GM11168 (cell line): ENCODE measurements around the gene GALP.
"Not testable (repeated sequence)": the region's sequence is repeated elsewhere in the genome, so short reads cannot be mapped to it uniquely, and the experiment has no call there.

ENCODE experiments used
- in situ Hi-C: fragments of 300-500 bp; cut with MboI; formaldehyde crosslinking; loops from one replicate; pipeline ENCODE4 v1.12.0; 2022; ENCODE audit warnings: low sequenced_read_pairs; ENCODE audit not compliant: unreplicated experiment

GALP gene

GRCh38 chr19:56177564-56178243 lies 1.9 kb downstream of the GALP start:
- in situ Hi-C loops, result no loop called here

DNA sequence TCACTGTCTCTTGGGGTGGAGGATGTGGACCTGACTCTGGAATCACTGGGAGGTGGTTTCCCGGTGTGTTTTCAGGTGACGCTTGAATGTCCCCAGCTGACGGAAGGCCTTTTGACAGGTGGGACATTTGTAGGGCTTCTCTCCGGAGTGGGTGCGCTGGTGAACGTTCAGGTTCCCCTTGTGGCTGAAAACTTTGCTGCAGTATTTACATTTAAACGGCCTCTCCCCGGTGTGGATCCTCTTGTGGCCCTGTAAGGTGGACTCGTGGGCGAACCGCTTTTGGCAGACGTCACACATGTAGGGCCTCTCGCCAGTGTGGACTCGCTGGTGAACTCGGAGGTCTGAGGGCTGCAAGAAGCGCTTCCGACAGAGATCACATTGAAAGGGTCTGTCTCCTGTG lies 14.0 kb downstream of the GALP start:
- in situ Hi-C loops, result no loop called here

GRCh38 chr19:56191115-56191514 lies 15.3 kb downstream of the GALP start:
- in situ Hi-C loops, result no loop called here

DNA sequence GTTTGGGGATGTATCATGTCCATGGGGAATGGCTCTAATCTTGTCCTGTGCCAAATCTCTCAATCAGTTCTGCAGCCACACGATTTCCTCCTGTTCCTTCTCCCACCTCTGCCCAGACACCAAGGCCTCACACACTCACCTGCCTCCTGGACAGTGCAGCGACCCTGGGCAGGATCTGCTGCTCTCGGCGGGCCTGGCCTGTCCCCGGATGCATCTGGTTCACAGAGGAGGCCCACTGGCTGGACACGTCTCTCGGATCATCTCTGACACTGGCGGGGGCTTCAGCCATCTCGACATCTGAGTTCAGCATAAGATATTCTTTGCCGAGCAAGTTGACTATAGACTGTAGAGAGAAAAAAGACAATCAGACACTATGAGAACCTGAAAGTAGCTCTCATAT lies 15.9 kb downstream of the GALP start:
- in situ Hi-C loops, result no loop called here

DNA sequence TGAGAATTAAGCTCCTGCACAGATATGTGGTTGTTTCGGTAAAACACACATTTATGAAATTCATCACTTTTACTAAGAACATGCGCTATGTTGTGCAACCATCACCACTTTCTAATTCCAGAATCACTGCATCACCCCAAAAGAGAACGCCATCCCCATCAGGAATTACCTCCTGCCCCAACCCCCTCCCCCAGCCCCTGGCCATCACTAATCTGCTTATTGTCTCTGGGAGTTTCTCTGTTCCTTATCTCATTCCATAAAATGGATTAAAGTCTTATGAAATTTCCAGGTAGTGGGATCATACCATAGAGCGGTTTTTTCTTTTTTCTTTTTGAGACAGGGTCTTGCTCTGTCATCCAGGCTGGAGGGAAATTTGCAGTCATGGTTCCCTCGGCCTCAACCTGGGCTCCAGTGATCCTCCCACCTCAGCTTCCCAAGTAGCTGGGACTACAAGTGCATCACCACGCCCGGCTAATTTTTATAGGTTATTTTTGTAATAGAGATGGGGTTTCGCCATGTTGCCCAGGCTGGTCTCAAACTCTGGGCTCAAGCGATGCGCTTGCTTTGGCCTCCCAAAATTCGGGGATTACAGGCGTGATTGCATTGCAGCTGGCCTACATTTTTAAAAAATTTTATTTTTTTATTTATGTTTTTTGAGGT lies 18.3 kb downstream of the GALP start:
- in situ Hi-C loops, result no loop called here

DNA sequence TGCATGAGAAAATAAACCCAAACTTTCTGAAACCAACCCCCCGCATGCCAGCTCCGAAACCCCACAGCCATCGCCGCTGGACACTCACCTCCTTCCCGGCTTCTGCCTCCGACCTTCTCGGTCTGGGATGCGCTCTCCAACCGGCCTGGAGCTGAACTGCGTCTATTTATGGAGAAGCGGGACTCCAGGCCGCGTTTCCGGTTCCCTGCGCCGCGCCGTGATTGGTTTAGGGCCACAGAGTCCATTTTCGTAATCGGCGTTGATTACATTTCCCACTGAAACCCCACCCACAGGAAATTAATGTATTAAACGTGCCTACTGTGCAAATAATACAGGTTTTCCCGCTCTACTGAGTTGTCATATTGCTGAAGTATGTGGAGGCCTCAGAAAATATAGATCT lies 21.8 kb downstream of the GALP start, which contains the start of gene ZSCAN5B:
TSS of gene ZSCAN5B (minus strand) at position 138 of the 400 bp plus-strand sequence. CDS start 4,731 bp downstream, outside the sequence.
- in situ Hi-C loops, result not testable (repeated sequence)

DNA sequence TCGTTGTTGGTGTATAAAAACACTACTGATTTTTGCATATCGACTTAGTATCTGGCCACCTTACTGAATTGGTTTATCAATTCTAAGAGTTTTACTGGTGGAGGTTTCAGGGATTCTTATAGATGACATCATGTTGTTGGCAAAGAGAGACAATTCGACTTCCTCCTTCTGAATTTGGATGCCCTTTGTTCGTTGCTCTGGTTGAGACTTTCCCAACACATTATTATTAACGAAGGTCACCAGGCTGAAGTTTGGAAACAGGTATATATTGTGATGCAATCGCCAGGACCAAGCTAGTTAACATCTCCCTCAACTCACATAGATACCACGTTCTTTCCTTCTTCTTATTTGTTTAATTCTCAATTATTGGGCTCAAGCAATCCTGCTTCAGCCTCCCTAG lies 23.9 kb downstream of the GALP start:
- in situ Hi-C loops, result no loop called here

DNA sequence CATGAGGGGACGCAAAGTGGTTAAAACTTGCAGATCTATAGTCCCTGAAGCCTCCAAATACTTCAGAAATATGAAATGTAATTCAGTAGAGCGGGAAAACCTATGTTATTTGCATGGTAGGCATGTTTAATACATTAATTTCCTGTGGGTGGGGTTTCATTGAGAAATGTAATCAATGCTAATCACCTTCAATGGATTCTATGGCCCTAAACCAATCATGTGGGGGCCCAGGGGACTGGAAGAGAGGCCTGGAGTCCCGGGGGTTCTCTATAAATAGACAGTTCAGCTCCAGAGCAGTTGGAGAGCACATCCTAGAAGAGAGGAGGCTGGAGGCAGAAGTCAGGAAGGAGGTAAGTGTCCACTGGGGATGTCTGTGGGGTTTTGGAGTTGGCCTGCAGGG lies 26.2 kb downstream of the GALP start, which contains the start of gene ZSCAN5C:
TSS of gene ZSCAN5C (plus strand) at position 301 of the 400 bp plus-strand sequence. CDS start 3,641 bp downstream, outside the sequence.
- in situ Hi-C loops, result no loop called here

GRCh38 chr19:56207581-56207980 lies 31.8 kb downstream of the GALP start:
- in situ Hi-C loops, result not testable (repeated sequence)

- in situ Hi-C loops, result no loop called here
These were observed 33.3 kb downstream of the GALP start for GRCh38 chr19:56209091-56209490.

- in situ Hi-C loops, result not testable (repeated sequence)
These were observed 34.2 kb downstream of the GALP start for GRCh38 chr19:56210036-56210435.

- in situ Hi-C loops, result no loop called here
These were observed 35.9 kb downstream of the GALP start for GRCh38 chr19:56211718-56212117.

DNA sequence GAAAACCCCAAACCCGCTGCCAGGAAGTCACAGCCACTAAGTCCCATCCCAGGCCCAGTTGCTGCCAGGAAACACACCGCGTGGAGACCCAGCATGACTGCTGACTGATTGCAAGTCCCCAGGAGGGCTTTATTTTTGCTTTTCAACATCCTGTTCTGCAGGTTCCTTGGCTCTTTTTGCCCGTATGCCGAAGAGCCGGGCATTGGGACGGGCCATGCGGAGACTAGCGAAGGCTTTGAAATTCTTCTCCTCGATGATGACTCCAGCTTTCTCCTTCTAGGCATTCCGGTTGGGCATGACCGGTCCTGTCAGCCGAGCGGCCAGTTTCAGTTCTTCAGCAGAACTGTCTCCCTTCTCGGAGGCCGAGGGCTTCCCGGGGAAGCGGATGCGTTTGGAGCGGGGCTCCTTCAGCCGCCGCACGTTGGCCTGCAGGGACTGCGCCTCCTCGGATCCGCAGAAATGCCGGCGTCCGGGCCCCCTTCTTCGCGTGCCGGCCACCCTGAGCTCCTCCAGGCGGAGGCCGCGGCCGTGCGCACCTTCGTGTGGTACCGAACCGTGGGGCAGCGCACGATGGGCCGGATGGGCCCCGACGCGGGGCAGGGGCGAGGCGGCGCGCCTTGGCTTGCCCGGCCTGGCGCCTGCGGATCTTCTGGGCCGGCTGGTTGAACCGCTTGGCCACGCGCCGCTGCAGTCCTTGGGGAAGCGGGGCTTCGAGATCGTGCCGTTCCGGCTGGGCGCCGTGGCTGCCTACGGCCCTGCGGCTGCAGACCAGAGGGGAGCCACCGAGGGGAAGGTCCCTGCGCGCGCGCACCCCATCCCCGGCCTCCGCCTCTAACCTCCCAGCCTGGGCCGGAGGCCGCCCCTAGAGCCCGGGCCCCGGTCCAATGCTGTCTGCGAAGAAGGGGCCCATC lies 41.5 kb downstream of the GALP start:
- in situ Hi-C loops, result no loop called here

DNA sequence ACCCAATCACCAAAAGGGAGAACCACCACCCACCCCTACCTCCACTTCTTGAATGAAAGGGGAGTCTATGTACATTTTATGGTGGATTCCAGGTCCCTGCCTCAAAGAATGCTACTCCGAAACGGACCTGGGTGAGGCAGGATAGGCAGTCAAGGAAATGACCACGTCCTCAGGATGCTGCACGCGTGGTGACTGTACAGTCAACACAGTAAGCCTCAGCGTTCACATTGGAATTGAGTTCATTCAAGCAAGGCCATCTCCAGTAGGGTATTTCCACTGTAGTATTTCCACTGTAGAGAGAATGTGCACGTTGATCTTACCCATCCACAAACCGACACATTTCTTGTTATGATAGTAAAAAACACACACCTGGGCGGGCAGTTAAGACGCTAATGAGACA lies 43.2 kb downstream of the GALP start:
- in situ Hi-C loops, result no loop called here

GRCh38 chr19:56221442-56221841 lies 45.6 kb downstream of the GALP start:
- in situ Hi-C loops, result not testable (repeated sequence)

GRCh38 chr19:56221851-56222250 lies 46.0 kb downstream of the GALP start:
- in situ Hi-C loops, result no loop called here

DNA sequence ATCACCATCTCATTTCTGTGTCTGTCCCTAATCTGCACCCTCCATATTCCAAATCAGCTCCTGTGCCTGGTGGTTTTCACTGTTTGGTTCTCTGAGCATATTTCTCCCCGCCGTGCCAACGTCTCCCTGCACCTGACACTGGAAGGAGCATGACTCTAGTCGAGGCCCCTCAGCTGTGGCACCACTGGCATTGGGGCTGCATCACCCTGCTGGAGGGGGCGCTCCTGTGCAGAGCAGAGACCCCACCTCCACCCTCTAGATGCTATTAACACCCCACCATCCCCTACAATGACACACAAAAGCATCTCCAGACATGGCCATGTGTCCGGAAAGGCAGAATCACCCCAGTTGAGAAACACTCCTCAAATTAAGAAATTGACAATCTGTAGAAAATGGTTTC lies 47.1 kb downstream of the GALP start:
- in situ Hi-C loops, result no loop called here

DNA sequence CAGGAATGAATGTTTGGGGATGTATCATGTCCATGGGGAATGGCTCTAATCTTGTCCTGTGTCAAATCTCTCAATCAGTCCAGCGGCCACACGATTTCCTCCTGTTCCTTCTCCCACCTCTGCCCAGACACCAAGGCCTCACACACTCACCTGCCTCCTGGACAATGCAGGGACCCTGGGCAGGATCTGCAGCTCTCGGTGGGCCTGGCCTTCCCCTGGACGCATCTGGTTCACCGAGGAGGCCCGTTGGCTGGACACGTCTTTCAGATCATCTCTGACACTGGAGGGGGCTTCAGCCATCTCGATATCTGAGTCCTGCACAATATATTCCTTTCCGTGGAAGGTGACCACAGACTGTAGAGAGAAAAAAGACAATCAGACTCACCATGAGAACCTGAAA lies 47.7 kb downstream of the GALP start:
- in situ Hi-C loops, result no loop called here
